RWPE1 (cell line): ENCODE measurements around the gene STUB1.

Experiments used
- CTCF ChIA-PET: fragments of 350-600 bp; sonication (Branson Sonifier 250); formaldehyde crosslinking; extraction: SDS; loops from one replicate; lab custom pipeline; 2021; lab: Yijun Ruan, JAX
- POLR2A ChIA-PET: fragments of 400-600 bp; formaldehyde crosslinking; extraction: SDS; loops from one replicate; lab custom pipeline; 2020; ENCODE audit warnings: antibody characterized with exemption; ENCODE audit not compliant: low non-redundant PET; lab: Yijun Ruan, JAX
- DNase-seq: peaks from one replicate; pipeline ENCODE4 v3.0.0; 2012; ENCODE audit warnings: low spot score
- H3K27ac ChIP-seq: fragments of 450-650 bp; 2 replicates; pipeline ENCODE4 v1.5.1; 2017
- CTCF ChIP-seq: fragments of 450-650 bp; conservative IDR thresholded peaks from 2 replicates; pipeline ENCODE4 v1.5.1; 2017; ENCODE audit warnings: low read depth, mild to moderate bottlenecking

Gene STUB1

GRCh38 chr16:644556-644955 is 35.7 kb upstream of the STUB1 start:
- DNase-seq: no peak
- ChIA-PET POLR2A (no interaction called here), CTCF (interaction anchor here (0.7 kb wide), 1 partner anchor 63 kb away, joined by 7 read pairs; no protein-coding TSS in a partner anchor)
- TF ChIP-seq CTCF: no peak
- H3K27ac ChIP-seq: peak overlapping the region; percentile 89

- ChIA-PET POLR2A (no interaction called here), CTCF (no interaction called here)
- peak overlapping the region; percentile 89 for H3K27ac ChIP-seq
- no peak for DNase-seq
- TF ChIP-seq CTCF: no peak
These were observed 34.1 kb upstream of the STUB1 start for GRCh38 chr16:645852-646678.

- TF ChIP-seq CTCF: no peak
- CTCF ChIA-PET: interaction anchor here (1.8 kb wide), 1 partner anchor 10 kb away, joined by 10 read pairs; no protein-coding TSS in a partner anchor
- no peak for DNase-seq
- H3K27ac ChIP-seq: peak overlapping the region; percentile 89
- POLR2A ChIA-PET: no interaction called here
These were observed 33.5 kb upstream of the STUB1 start for GRCh38 chr16:646679-647172.

- no peak for DNase-seq
- H3K27ac ChIP-seq: peak overlapping the region; percentile 89
- CTCF ChIA-PET: interaction anchor here (0.6 to 1.8 kb wide), 10 partner anchors 10 to 148 kb away, joined by 3 to 10 read pairs (median 4); partner anchors contain the start of gene WDR24
- TF ChIP-seq CTCF: no peak
- POLR2A ChIA-PET: no interaction called here
These were observed 32.9 kb upstream of the STUB1 start for GRCh38 chr16:647173-647902.

- peak; percentile 41 for DNase-seq
- H3K27ac ChIP-seq: peak overlapping the region; percentile 89
- peak; percentile 79 for TF ChIP-seq CTCF
These were observed 32.0 kb upstream of the STUB1 start for GRCh38 chr16:648071-648780.

More at GRCh38 chr16:648071-648780, 32.0 kb upstream of the STUB1 start:
- ChIA-PET CTCF (interaction anchor here (0.6 to 1.8 kb wide), 15 partner anchors 9 to 148 kb away, joined by 3 to 10 read pairs (median 4); partner anchors contain the start of gene WDR24), POLR2A (no interaction called here)
